Right lobe of liver (tissue), 4 donors: Measurements from ENCODE around the gene NLRP3.
"Not testable (repeated sequence)": the region's sequence is repeated elsewhere in the genome, so short reads cannot be mapped to it uniquely, and the experiment has no call there.

Experiments
- POLR2A ChIP-seq: fragments of 450-650 bp; IDR thresholded peaks from one replicate; pipeline ENCODE4 v1.6.1; 2017; ENCODE audit warnings: antibody characterized with exemption, mild to moderate bottlenecking
- TF ChIP-seq, protein P1 (sequence below), 4 donors: fragments of 200-600 bp in 3 of 4; fragments of 450-650 bp in 1 of 4; IDR thresholded peaks; one replicate each; pipeline versions ENCODE4 v1.5.1 to v1.8.0; 2016 to 2022; ENCODE audit warnings: antibody characterized with exemption in 4 of 4, mild to moderate bottlenecking in 2 of 4
- donor health status: DM: no; HTN: no; CAD: no.
- donor health status: DM: no; HTN: no; CAD: no.
- donor health status: DM: no; HTN: yes; CAD: no.

DNA sequence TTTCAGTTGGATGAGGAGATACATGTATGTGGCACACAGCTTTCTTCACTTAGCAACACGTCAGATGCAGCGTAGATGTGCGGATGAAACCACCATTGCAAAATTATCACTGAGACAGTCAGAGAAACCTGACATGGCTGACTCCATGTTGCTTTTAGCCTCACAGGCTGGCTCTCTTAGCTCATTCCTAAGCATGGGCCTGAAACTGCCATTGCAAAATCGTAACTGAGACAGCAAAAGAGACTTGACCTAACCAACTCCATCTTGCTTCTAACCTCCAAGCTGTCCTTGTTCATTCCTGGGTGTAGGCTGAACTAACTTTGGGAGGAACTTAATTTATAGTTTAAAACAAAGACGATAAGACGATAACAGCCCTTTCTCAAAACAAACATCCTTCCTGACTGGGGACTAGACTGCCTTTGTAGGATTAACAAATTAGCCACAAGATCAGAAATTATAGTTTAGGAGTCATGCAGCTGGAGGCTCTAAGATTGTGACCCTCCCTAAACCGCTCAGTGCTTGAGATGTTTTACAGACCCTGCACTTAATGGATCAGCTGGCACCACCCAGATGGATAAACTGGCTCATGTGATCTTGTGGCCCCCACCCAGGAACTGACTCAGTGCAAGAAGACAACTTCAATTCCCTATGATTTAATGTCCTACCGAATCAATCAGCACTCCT lies 41.2 kb upstream of the NLRP3 start:
- TF ChIP-seq, protein P1, sequence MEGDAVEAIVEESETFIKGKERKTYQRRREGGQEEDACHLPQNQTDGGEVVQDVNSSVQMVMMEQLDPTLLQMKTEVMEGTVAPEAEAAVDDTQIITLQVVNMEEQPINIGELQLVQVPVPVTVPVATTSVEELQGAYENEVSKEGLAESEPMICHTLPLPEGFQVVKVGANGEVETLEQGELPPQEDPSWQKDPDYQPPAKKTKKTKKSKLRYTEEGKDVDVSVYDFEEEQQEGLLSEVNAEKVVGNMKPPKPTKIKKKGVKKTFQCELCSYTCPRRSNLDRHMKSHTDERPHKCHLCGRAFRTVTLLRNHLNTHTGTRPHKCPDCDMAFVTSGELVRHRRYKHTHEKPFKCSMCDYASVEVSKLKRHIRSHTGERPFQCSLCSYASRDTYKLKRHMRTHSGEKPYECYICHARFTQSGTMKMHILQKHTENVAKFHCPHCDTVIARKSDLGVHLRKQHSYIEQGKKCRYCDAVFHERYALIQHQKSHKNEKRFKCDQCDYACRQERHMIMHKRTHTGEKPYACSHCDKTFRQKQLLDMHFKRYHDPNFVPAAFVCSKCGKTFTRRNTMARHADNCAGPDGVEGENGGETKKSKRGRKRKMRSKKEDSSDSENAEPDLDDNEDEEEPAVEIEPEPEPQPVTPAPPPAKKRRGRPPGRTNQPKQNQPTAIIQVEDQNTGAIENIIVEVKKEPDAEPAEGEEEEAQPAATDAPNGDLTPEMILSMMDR (IDR thresholded peaks at IDR 0.05), result not testable (repeated sequence)
- TF ChIP-seq POLR2A, result not testable (repeated sequence)
